Kidney capillary endothelial cell (primary cell): ENCODE results near the gene ABCC3.

ENCODE experiments used
- DNase-seq: peaks from one replicate; pipeline ENCODE4 v3.0.0-alpha.2; 2018; ENCODE audit warnings: low spot score

The ABCC3 gene

GRCh38 chr17:50642722-50643656 lies 8.3 kb downstream of the ABCC3 start:
- no peak for DNase-seq

GRCh38 chr17:50645748-50646682 lies 11.3 kb downstream of the ABCC3 start:
- DNase-seq = no peak

- DNase-seq = no peak
These were observed 12.5 kb downstream of the ABCC3 start for GRCh38 chr17:50647187-50647586.

- DNase-seq = no peak
These were observed 14.6 kb downstream of the ABCC3 start for GRCh38 chr17:50649042-50649908.

- DNase-seq = no peak
These were observed 17.0 kb downstream of the ABCC3 start for GRCh38 chr17:50651661-50652060.

- no peak for DNase-seq
These were observed 19.1 kb downstream of the ABCC3 start for GRCh38 chr17:50653738-50654137.

- no peak for DNase-seq
These were observed 21.8 kb downstream of the ABCC3 start for GRCh38 chr17:50656509-50656908.

- no peak for DNase-seq
These were observed 22.4 kb downstream of the ABCC3 start for GRCh38 chr17:50657054-50657453.

GRCh38 chr17:50657627-50658026 lies 22.9 kb downstream of the ABCC3 start:
- no peak for DNase-seq

- DNase-seq = no peak
These were observed 23.9 kb downstream of the ABCC3 start for GRCh38 chr17:50658616-50659015.

- DNase-seq = no peak
These were observed 24.5 kb downstream of the ABCC3 start for GRCh38 chr17:50659179-50659578.

- no peak for DNase-seq
These were observed 25.6 kb downstream of the ABCC3 start for GRCh38 chr17:50660042-50660886.

GRCh38 chr17:50660887-50661345 lies 26.2 kb downstream of the ABCC3 start:
- DNase-seq = no peak

GRCh38 chr17:50661348-50661747 lies 26.7 kb downstream of the ABCC3 start:
- no peak for DNase-seq

- peak; percentile 88 for DNase-seq
These were observed 27.2 kb downstream of the ABCC3 start for GRCh38 chr17:50661795-50662391.

GRCh38 chr17:50662632-50663225 lies 28.0 kb downstream of the ABCC3 start:
- no peak for DNase-seq

- DNase-seq = no peak
These were observed 29.2 kb downstream of the ABCC3 start for GRCh38 chr17:50663812-50664374.

GRCh38 chr17:50664788-50665458 lies 30.2 kb downstream of the ABCC3 start:
- DNase-seq = no peak

GRCh38 chr17:50665838-50666237 lies 31.2 kb downstream of the ABCC3 start:
- no peak for DNase-seq
